ENCODE results near the gene CDK5.

DNA sequence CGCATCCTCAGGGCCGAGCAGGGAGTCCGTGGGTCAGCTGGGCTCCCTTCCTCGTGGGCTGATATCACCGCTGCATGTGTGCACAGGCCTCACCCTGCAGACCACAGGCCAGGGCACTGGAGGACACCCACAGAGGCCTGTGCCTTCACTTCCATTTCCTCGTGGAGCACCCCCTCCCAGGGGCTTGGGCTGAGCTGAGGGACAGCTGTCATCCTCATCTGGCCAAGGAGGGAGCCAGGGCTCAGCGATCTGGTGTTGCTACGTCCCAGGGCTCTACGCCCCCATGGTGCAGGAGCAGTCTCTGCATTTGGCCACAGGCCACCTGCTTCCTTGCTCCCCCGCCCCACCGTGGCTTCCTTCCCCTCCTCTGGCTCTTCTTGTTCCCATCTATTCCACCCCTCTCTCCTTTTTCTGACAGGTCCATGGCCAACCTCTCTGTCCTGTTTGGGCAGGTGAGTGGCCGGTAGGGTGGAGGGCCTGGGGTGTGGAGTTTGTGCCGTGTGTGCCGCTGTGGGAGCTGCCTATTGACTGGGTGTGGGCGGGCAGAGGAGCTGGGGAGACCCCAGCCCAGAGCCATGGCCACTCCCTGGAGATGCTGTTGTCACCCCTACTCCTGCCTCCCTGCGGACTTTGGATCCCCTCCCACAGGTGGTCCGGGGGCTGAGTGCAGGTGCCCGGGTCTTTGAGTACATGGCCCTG lies 17.7 kb downstream of the CDK5 start:
- TF ChIP-seq POLR2A (IDR thresholded peaks at IDR 0.05; ENCODE audit: low read length) (no peak), JUN (IDR thresholded peaks at IDR 0.05) (no peak), RFX5 (IDR thresholded peaks at IDR 0.05) (no peak), HDAC2 (IDR thresholded peaks at IDR 0.05) (no peak)
- TF ChIP-seq, protein P1, sequence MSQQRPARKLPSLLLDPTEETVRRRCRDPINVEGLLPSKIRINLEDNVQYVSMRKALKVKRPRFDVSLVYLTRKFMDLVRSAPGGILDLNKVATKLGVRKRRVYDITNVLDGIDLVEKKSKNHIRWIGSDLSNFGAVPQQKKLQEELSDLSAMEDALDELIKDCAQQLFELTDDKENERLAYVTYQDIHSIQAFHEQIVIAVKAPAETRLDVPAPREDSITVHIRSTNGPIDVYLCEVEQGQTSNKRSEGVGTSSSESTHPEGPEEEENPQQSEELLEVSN (IDR thresholded peaks at IDR 0.05; ENCODE audit: borderline replicate concordance, low read depth): no peak
- TF ChIP-seq, protein P2, sequence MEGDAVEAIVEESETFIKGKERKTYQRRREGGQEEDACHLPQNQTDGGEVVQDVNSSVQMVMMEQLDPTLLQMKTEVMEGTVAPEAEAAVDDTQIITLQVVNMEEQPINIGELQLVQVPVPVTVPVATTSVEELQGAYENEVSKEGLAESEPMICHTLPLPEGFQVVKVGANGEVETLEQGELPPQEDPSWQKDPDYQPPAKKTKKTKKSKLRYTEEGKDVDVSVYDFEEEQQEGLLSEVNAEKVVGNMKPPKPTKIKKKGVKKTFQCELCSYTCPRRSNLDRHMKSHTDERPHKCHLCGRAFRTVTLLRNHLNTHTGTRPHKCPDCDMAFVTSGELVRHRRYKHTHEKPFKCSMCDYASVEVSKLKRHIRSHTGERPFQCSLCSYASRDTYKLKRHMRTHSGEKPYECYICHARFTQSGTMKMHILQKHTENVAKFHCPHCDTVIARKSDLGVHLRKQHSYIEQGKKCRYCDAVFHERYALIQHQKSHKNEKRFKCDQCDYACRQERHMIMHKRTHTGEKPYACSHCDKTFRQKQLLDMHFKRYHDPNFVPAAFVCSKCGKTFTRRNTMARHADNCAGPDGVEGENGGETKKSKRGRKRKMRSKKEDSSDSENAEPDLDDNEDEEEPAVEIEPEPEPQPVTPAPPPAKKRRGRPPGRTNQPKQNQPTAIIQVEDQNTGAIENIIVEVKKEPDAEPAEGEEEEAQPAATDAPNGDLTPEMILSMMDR (IDR thresholded peaks at IDR 0.05): no peak

Measured in A549 (cell line).